Heart right ventricle (tissue), 16 donors: ENCODE measurements around the gene SIK2. TPM values are rescaled to one million over a fixed set of nuclear protein-coding genes. Genes with fewer than 3 reads are reported as not detected.

Source experiments
- ATAC-seq, 8 donors: fragments of 200-7000 bp; cut with Tn5 transposase; one replicate each; pipeline ENCODE4 v1.9.1; 2020; ENCODE audit warnings: mild to moderate bottlenecking in 8 of 8, moderate library complexity in 8 of 8, moderate number of reproducible peaks in 1 of 8
- DNase-seq, 2 donors: peaks; one replicate each; pipeline ENCODE4 v3.0.0-alpha.2; 2020
- H3K27ac ChIP-seq, 10 donors: fragments of 200-600 bp; sonication (generic) in 2 of 10; one replicate each; pipeline versions ENCODE4 v1.5.0 to v1.8.0; 2020 to 2022; ENCODE audit warnings: mild to moderate bottlenecking in 3 of 10
- H3K27me3 ChIP-seq, 7 donors: fragments of 200-600 bp; one replicate each; pipeline ENCODE4 v1.8.0; 2021 to 2022; ENCODE audit warnings: mild to moderate bottlenecking in 2 of 7
- H3K36me3 ChIP-seq, 9 donors: fragments of 200-600 bp; sonication (generic) in 1 of 9; one replicate each; pipeline versions ENCODE4 v1.5.0 to v1.8.0; 2020 to 2022; ENCODE audit warnings: mild to moderate bottlenecking in 2 of 9
- H3K4me1 ChIP-seq, 9 donors: fragments of 200-600 bp; sonication (generic) in 1 of 9; one replicate each; pipeline versions ENCODE4 v1.5.0 to v1.8.0; 2020 to 2022; ENCODE audit warnings: mild to moderate bottlenecking in 4 of 9
- H3K4me3 ChIP-seq, 10 donors: fragments of 200-600 bp; sonication (generic) in 2 of 10; one replicate each; pipeline versions ENCODE4 v1.5.0 to v1.8.0; 2020 to 2022; ENCODE audit warnings: mild to moderate bottlenecking in 7 of 10, moderate library complexity in 2 of 10
- H3K9me3 ChIP-seq, 11 donors: fragments of 200-600 bp in 10 of 11; sonication (generic) in 2 of 11; one replicate each; pipeline versions ENCODE4 v1.5.0 to v1.8.0; 2013 to 2022; ENCODE audit warnings: mild to moderate bottlenecking in 2 of 11, control low read depth in 1 of 11, moderate library complexity in 1 of 11
- CTCF ChIP-seq, 9 donors: fragments of 200-600 bp; sonication (generic) in 2 of 9; IDR thresholded peaks; one replicate each; pipeline versions ENCODE4 v1.5.0 to v1.8.0; 2021 to 2022; ENCODE audit warnings: antibody characterized with exemption in 9 of 9, mild to moderate bottlenecking in 5 of 9, moderate library complexity in 1 of 9
- WGBS, 2 donors: extraction: QIAGEN DNeasy Blood & Tissue Kit; methylation state at CpG; one replicate each; pipeline ENCODE4 v1.1.7; 2013; ENCODE audit warnings: inconsistent platforms in 1 of 2; 5-methylcytosine and 5-hydroxymethylcytosine counted together
- intact Hi-C, 10 donors: fragments of 100-400 bp; cut with DNase I; formaldehyde crosslinking; loops; one replicate each; pipeline versions ENCODE4 v1.11.1 to v1.14.2; 2022
- polyA plus RNA-seq, 2 donors: library from polyadenylated mRNA; stranded (reverse); fragments of 200-250 nt; gene quantifications; one replicate each; pipeline ENCODE4 v1.2.3, GENCODE V29; 2013
- total RNA-seq, 10 donors: library from RNA; stranded (reverse); fragmentation: NEBNext Ultra II Directional in 3 of 10; extraction: Animal tissue kit (Norgen Biotek cat#: 25700) in 3 of 10; gene quantifications; one replicate each; pipeline versions ENCODE4 v1.2.1 to v1.2.4, GENCODE V29; 2021 to 2023
- donor health status: Arrhythmogenic right ventricular cardiomyopathy.
- donor health status: ischemic (EF 13 %, LVEDD 7.1; RV severe dilation, severe dysfunction).
- donor health status: healthy with polysubstance abuse.
- donor health status: DM: no; HTN: yes; CAD: no.
- donor health status: DM: no; HTN: no; CAD: no.
- donor health status: ischemic (EF 25% LVEDD 6.9; RV normal size, moderate dysfunction).
- donor health status: ischemic (EF 25% LVEDD 5.7; RV mildly dilated, moderate dysfunction).
- donor health status: healthy.
- donor health status: DM: yes; HTN: yes; CAD: no.
- donor health status: Ischemic cardiomyopathy.
- donor health status: ischemic (EF 35%, LVEDD 5.7; RV mildly dilated, moderate dysfunction).
- donor health status: nonischemic (EF 11% LVEDD 7.7; RV severe dilation, severe dysfunction).
- donor health status: DM: yes; HTN: yes; CAD: no.
- donor health status: PGD.
- donor health status: ischemic (EF 29% LVEDD 5.4; RV normal size, mild dysfunction).
- donor health status: nonischemic (EF 23%, LVEDD 6.1; RV moderate dilation, normal function).

The SIK2 gene
- total and polyA plus RNA-seq, 12 donors: 4.1 to 41.6 (median 28.8) TPM

- Histone ChIP-seq H3K27ac (peak overlapping the region; percentile 36 to 97 (median 94)), H3K4me3 (no peak overlapping the region), H3K4me1 (peaks cover 63 to 91% (median 80%) of the 10 kb centered on the region in 9 donors), H3K36me3 (peaks cover 0 to 20% (median 7%) of the 10 kb centered on the region in 9 donors), H3K9me3 (no peaks in the 10 kb centered on the region), H3K27me3 (no peaks in the 10 kb centered on the region)
- intact Hi-C loops: loop anchor here in 2 of 10 donors (5.0 to 10.0 kb wide), 2 partner anchors 35 to 127 kb away; partner anchors contain the start of genes PPP2R1B (in 2 of the 2) and SIK2 (in 1 of the 2)
- no peak for TF ChIP-seq CTCF (IDR thresholded peaks at IDR 0.05)
- 80 to 82% methylated on average over 5 of the region's 5 CpGs for WGBS, 2 donors
- ATAC-seq: no peak
- DNase-seq: no peak
Measured at GRCh38 chr11:111731821-111732220, 129.6 kb downstream of the SIK2 start.

- Histone ChIP-seq H3K36me3 (peaks cover 0 to 13% (median 0%) of the 10 kb centered on the region in 9 donors), H3K9me3 (no peaks in the 10 kb centered on the region), H3K27me3 (no peaks in the 10 kb centered on the region), H3K4me1 (peaks cover 74 to 99% (median 90%) of the 10 kb centered on the region in 9 donors), H3K27ac (peak overlapping the region; percentile 80 to 97 (median 94)), H3K4me3 (no peak overlapping the region)
- ATAC-seq (peak; percentile 6 to 34 (median 20)), DNase-seq (peak; percentile 53 to 62)
- no peak for TF ChIP-seq CTCF (IDR thresholded peaks at IDR 0.05)
- intact Hi-C loops: loop anchor here in 2 of 10 donors (5.0 to 10.0 kb wide), 2 partner anchors 34 to 128 kb away; partner anchors contain the start of genes PPP2R1B (in 2 of the 2) and SIK2 (in 1 of the 2)
- WGBS, 2 donors: 29 to 37% methylated on average over 7 of the region's 7 CpGs
Measured at GRCh38 chr11:111733016-111733415, 130.8 kb downstream of the SIK2 start.

- H3K27ac ChIP-seq: peak overlapping the region; percentile 80 to 97 (median 94)
- intact Hi-C loops: loop anchor here in 2 of 10 donors (5.0 to 10.0 kb wide), 2 partner anchors 34 to 129 kb away; partner anchors contain the start of genes PPP2R1B (in 2 of the 2) and SIK2 (in 1 of the 2)
- TF ChIP-seq CTCF (IDR thresholded peaks at IDR 0.05): no peak
- H3K36me3 ChIP-seq: peaks cover 0 to 15% (median 0%) of the 10 kb centered on the region in 9 donors
- ATAC-seq (peak in 4 of 8 donors; percentile 3 to 30 (median 4)), DNase-seq (peak in 1 of 2 donors; percentile 56)
- no peak overlapping the region for H3K4me3 ChIP-seq
- H3K4me1 ChIP-seq: peaks cover 79 to 100% (median 96%) of the 10 kb centered on the region in 9 donors
- H3K27me3 ChIP-seq: no peaks in the 10 kb centered on the region
- no peaks in the 10 kb centered on the region for H3K9me3 ChIP-seq
- 40 to 60% methylated on average over 9 of the region's 9 CpGs for WGBS, 2 donors
Measured at GRCh38 chr11:111733611-111734088, 131.4 kb downstream of the SIK2 start.

- intact Hi-C loops: loop anchor here in 2 of 10 donors (5.0 to 10.0 kb wide), 2 partner anchors 33 to 130 kb away; partner anchors contain the start of genes PPP2R1B (in 2 of the 2) and SIK2 (in 1 of the 2)
Measured at GRCh38 chr11:111734101-111734953, 132.1 kb downstream of the SIK2 start.

More at GRCh38 chr11:111734101-111734953, 132.1 kb downstream of the SIK2 start:
- H3K27me3 ChIP-seq: no peaks in the 10 kb centered on the region
- ATAC-seq (peak in 1 of 8 donors; percentile 5), DNase-seq (peak in 1 of 2 donors; percentile 20)
- H3K4me1 ChIP-seq: peaks cover 76 to 94% (median 91%) of the 10 kb centered on the region in 9 donors
- H3K27ac ChIP-seq: peak overlapping the region; percentile 80 to 97 (median 94)
- no peak for TF ChIP-seq CTCF (IDR thresholded peaks at IDR 0.05)
- WGBS, 2 donors: 63 to 65% methylated on average over 8 of the region's 8 CpGs
- no peaks in the 10 kb centered on the region for H3K9me3 ChIP-seq
- peak overlapping the region in 2 of 10 donors; percentile 52 to 60 for H3K4me3 ChIP-seq
- H3K36me3 ChIP-seq: peaks cover 0 to 16% (median 0%) of the 10 kb centered on the region in 9 donors
